Neural cell (in vitro differentiated cells): Measurements from ENCODE around the gene CNTNAP5. TPM values are rescaled to one million over a fixed set of nuclear protein-coding genes. Genes with fewer than 3 reads are reported as not detected.

Experiments
- H2AFZ ChIP-seq: fragments of 200-600, 300-800 bp; sonication (generic), shearing (Covaris generic); 2 replicates; pipeline ENCODE4 v1.6.0; 2014; ENCODE audit warnings: low read depth, mild to moderate bottlenecking, antibody characterized with exemption, low read length, moderate library complexity
- H3F3A ChIP-seq: fragments of 200-600 bp; shearing (Covaris generic); 2 replicates; pipeline ENCODE4 v1.6.1; 2016; ENCODE audit warnings: mild to moderate bottlenecking, moderate library complexity, mixed read lengths, antibody characterized with exemption, low read length; ENCODE audit not compliant: insufficient read depth, poor library complexity, severe bottlenecking
- H3K27ac ChIP-seq: fragments of 200-600, 300-800 bp; sonication (generic), shearing (Covaris generic); 2 replicates; pipeline ENCODE4 v1.5.1; 2014; ENCODE audit warnings: mild to moderate bottlenecking, low read length, moderate library complexity
- H3K27me3 ChIP-seq: fragments of 300-800, 200-600 bp; sonication (generic), shearing (Covaris generic); 2 replicates; pipeline ENCODE4 v1.6.0; 2014; ENCODE audit warnings: mild to moderate bottlenecking, low read depth, low read length, moderate library complexity; ENCODE audit not compliant: insufficient read depth
- H3K36me3 ChIP-seq: fragments of 300-800, 200-600 bp; sonication (generic), shearing (Covaris generic); 2 replicates; pipeline ENCODE4 v1.5.1; 2014; ENCODE audit warnings: mild to moderate bottlenecking, antibody characterized with exemption, low read length, moderate library complexity; ENCODE audit not compliant: insufficient read depth
- H3K4me2 ChIP-seq: fragments of 300-800, 200-600 bp; sonication (generic), shearing (Covaris generic); 2 replicates; pipeline ENCODE4 v1.6.0; 2014; ENCODE audit warnings: mild to moderate bottlenecking, low read length
- H3K4me3 ChIP-seq: fragments of 300-800, 200-600 bp; sonication (generic), shearing (Covaris generic); 2 replicates; pipeline ENCODE4 v1.5.1; 2014; ENCODE audit warnings: mild to moderate bottlenecking, low read length, moderate library complexity
- H3K79me2 ChIP-seq: fragments of 200-600 bp; shearing (Covaris generic); replicated peaks from 2 replicates; pipeline ENCODE4 v1.6.0; 2014; ENCODE audit warnings: mild to moderate bottlenecking, low read length, moderate library complexity; ENCODE audit not compliant: insufficient read depth
- H3K9ac ChIP-seq: fragments of 300-800, 200-600 bp; sonication (generic), shearing (Covaris generic); 2 replicates; pipeline ENCODE4 v1.6.1; 2016; ENCODE audit warnings: mild to moderate bottlenecking, low read length, mixed read lengths
- H3K9me2 ChIP-seq: fragments of 200-600 bp; shearing (Covaris generic); 2 replicates; pipeline ENCODE4 v1.6.1; 2016; ENCODE audit warnings: mild to moderate bottlenecking, low read length, mixed read lengths; ENCODE audit not compliant: insufficient read depth
- H3K9me3 ChIP-seq: fragments of 200-600, 300-800 bp; sonication (generic), shearing (Covaris generic); 2 replicates; pipeline ENCODE4 v1.6.1; 2016; ENCODE audit warnings: mild to moderate bottlenecking, mixed run types, low read length, moderate library complexity, mixed read lengths
- H4K20me1 ChIP-seq: fragments of 200-600 bp; shearing (Covaris generic); 2 replicates; pipeline ENCODE4 v1.6.1; 2016; ENCODE audit warnings: mild to moderate bottlenecking, mixed run types; ENCODE audit not compliant: insufficient read depth
- EP300 ChIP-seq: fragments of 450-650 bp; conservative IDR thresholded peaks from 2 replicates; pipeline ENCODE4 v1.6.1; 2014; ENCODE audit warnings: antibody characterized with exemption, mild to moderate bottlenecking, moderate library complexity; ENCODE audit not compliant: poor library complexity, severe bottlenecking
- EZH2 ChIP-seq: fragments of 200-600, 300-800 bp; shearing (Covaris generic), sonication (generic); IDR thresholded peaks from 2 replicates; pipeline ENCODE4 v1.6.1; 2014; ENCODE audit warnings: antibody characterized with exemption, low read length, borderline replicate concordance, mild to moderate bottlenecking; ENCODE audit not compliant: insufficient read depth, poor library complexity, severe bottlenecking
- MXI1 ChIP-seq: fragments of 450-650 bp; conservative IDR thresholded peaks from 2 replicates; pipeline ENCODE4 v1.6.1; 2014; ENCODE audit warnings: antibody characterized with exemption, mild to moderate bottlenecking; ENCODE audit not compliant: poor library complexity, severe bottlenecking
- POLR2AphosphoS5 ChIP-seq: IDR thresholded peaks from 2 replicates; pipeline ENCODE4 v1.6.1; 2012
- RAD21 ChIP-seq: fragments of 450-650 bp; conservative IDR thresholded peaks from 2 replicates; pipeline ENCODE4 v1.6.1; 2014; ENCODE audit warnings: antibody characterized with exemption, mild to moderate bottlenecking, moderate library complexity
- SMC3 ChIP-seq: fragments of 450-650 bp; conservative IDR thresholded peaks from 2 replicates; pipeline ENCODE4 v1.6.1; 2014; ENCODE audit warnings: antibody characterized with exemption, mild to moderate bottlenecking, moderate library complexity; ENCODE audit not compliant: poor library complexity
- TAF1 ChIP-seq: IDR thresholded peaks from 2 replicates; pipeline ENCODE4 v1.6.1; 2012; ENCODE audit warnings: low read depth
- polyA plus RNA-seq: library from polyadenylated mRNA; depleted of rRNA; stranded (reverse); fragments of >200 nt; gene quantifications from 2 replicates; pipeline ENCODE4 v1.2.3, GENCODE V29; 2014
- TF ChIP-seq, protein P1 (sequence below): IDR thresholded peaks from 2 replicates; pipeline ENCODE4 v1.6.1; 2012; ENCODE audit warnings: borderline replicate concordance
- TF ChIP-seq, protein P2 (sequence below): fragments of 450-650 bp; IDR thresholded peaks from 2 replicates; pipeline ENCODE4 v1.5.1; 2014; ENCODE audit warnings: antibody characterized with exemption, mild to moderate bottlenecking, moderate library complexity; ENCODE audit not compliant: poor library complexity, severe bottlenecking

The CNTNAP5 gene
- polyA plus RNA-seq, 1 donor from 2014 or later: 19.3 TPM

DNA sequence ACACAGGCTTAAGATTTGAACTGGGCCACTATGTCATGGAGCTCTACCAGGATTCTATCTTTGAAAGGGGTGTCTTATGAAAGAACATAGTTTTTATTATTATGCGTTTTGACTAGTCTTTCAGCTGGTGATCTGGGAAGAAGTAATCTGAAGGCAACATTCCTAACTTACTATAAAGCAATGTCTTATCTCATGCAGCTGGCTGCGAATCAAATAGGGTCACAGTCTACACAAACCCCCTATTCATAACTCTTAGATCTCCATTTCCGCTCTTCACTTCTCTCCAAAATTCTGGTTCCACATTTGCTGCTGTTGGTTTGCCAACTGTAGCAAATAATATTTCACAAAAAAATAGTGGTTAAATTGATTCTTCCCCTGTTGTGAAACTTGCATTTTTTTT, 813.3 kb downstream of the CNTNAP5 start:
- no peak overlapping the region for H3K4me3 ChIP-seq
- no peaks in the 10 kb centered on the region for H3K79me2 ChIP-seq
- no peaks in the 10 kb centered on the region for H3F3A ChIP-seq
- H3K9ac ChIP-seq: no peak overlapping the region
- H3K27me3 ChIP-seq: no peaks in the 10 kb centered on the region
- no peak overlapping the region for H3K4me2 ChIP-seq
- no peak overlapping the region for H3K27ac ChIP-seq
- peaks cover 6% of the 10 kb centered on the region for H3K36me3 ChIP-seq
- H3K9me2 ChIP-seq: no peaks in the 10 kb centered on the region
- H3K9me3 ChIP-seq: no peaks in the 10 kb centered on the region
- H2AFZ ChIP-seq: no peak overlapping the region
- no peaks in the 10 kb centered on the region for H4K20me1 ChIP-seq
- no peak for TF ChIP-seq MXI1
- TF ChIP-seq, protein P1, sequence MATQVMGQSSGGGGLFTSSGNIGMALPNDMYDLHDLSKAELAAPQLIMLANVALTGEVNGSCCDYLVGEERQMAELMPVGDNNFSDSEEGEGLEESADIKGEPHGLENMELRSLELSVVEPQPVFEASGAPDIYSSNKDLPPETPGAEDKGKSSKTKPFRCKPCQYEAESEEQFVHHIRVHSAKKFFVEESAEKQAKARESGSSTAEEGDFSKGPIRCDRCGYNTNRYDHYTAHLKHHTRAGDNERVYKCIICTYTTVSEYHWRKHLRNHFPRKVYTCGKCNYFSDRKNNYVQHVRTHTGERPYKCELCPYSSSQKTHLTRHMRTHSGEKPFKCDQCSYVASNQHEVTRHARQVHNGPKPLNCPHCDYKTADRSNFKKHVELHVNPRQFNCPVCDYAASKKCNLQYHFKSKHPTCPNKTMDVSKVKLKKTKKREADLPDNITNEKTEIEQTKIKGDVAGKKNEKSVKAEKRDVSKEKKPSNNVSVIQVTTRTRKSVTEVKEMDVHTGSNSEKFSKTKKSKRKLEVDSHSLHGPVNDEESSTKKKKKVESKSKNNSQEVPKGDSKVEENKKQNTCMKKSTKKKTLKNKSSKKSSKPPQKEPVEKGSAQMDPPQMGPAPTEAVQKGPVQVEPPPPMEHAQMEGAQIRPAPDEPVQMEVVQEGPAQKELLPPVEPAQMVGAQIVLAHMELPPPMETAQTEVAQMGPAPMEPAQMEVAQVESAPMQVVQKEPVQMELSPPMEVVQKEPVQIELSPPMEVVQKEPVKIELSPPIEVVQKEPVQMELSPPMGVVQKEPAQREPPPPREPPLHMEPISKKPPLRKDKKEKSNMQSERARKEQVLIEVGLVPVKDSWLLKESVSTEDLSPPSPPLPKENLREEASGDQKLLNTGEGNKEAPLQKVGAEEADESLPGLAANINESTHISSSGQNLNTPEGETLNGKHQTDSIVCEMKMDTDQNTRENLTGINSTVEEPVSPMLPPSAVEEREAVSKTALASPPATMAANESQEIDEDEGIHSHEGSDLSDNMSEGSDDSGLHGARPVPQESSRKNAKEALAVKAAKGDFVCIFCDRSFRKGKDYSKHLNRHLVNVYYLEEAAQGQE: no peak
- TF ChIP-seq, protein P2, sequence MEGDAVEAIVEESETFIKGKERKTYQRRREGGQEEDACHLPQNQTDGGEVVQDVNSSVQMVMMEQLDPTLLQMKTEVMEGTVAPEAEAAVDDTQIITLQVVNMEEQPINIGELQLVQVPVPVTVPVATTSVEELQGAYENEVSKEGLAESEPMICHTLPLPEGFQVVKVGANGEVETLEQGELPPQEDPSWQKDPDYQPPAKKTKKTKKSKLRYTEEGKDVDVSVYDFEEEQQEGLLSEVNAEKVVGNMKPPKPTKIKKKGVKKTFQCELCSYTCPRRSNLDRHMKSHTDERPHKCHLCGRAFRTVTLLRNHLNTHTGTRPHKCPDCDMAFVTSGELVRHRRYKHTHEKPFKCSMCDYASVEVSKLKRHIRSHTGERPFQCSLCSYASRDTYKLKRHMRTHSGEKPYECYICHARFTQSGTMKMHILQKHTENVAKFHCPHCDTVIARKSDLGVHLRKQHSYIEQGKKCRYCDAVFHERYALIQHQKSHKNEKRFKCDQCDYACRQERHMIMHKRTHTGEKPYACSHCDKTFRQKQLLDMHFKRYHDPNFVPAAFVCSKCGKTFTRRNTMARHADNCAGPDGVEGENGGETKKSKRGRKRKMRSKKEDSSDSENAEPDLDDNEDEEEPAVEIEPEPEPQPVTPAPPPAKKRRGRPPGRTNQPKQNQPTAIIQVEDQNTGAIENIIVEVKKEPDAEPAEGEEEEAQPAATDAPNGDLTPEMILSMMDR: no peak
- no peak for TF ChIP-seq RAD21
- no peak for TF ChIP-seq EZH2
- no peak for TF ChIP-seq EP300
- no peak for TF ChIP-seq POLR2AphosphoS5
- TF ChIP-seq TAF1: no peak

DNA sequence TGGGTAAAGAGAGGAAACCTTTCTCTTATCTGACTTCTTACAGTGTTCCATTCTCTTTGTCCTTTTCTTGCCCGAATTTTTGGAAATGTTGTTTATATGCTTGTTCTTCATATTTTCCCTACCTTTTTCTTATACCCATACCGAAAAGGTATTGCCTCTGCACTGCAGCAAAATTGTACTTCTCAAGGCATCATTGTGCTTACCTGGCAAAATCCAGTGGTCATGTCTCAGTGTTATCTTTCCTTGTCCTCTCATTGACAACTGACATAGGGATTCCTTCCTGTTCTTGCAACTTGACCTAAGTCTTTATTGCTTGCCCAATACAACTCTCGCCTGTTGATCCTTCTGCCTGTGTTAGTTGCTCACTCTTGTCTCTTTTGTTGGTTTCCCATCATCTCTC, 842.2 kb downstream of the CNTNAP5 start:
- Histone ChIP-seq H3K79me2 (no peaks in the 10 kb centered on the region), H3K36me3 (peaks cover 7% of the 10 kb centered on the region), H2AFZ (no peak overlapping the region), H3K4me2 (no peak overlapping the region), H3K27me3 (no peaks in the 10 kb centered on the region), H3K9me3 (no peaks in the 10 kb centered on the region), H3K27ac (no peak overlapping the region), H3K4me3 (no peak overlapping the region), H3K9me2 (no peaks in the 10 kb centered on the region), H4K20me1 (no peaks in the 10 kb centered on the region), H3F3A (no peaks in the 10 kb centered on the region), H3K9ac (no peak overlapping the region)
- TF ChIP-seq, protein P2: no peak
- TF ChIP-seq EZH2: no peak
- TF ChIP-seq SMC3: no peak
- TF ChIP-seq MXI1: no peak
- no peak for TF ChIP-seq TAF1
- no peak for TF ChIP-seq EP300
- no peak for TF ChIP-seq POLR2AphosphoS5
- TF ChIP-seq RAD21: no peak
- TF ChIP-seq, protein P1: no peak
